ENCODE results near the gene EPHA6.
A peak's percentile ranks its signal among the peaks of the same experiment; 100 is the strongest.

The EPHA6 gene

GRCh38 chr3:97662762-97663161, 848.4 kb downstream of the EPHA6 start:
- DNase-seq, result no peak

- DNase-seq, result no peak
Observed at GRCh38 chr3:97665896-97666295, 851.5 kb downstream of the EPHA6 start.

GRCh38 chr3:97670952-97671351, 856.6 kb downstream of the EPHA6 start:
- no peak for DNase-seq

- no peak for DNase-seq
Observed at GRCh38 chr3:97673357-97673997, 859.1 kb downstream of the EPHA6 start.

- DNase-seq, result no peak
Observed at GRCh38 chr3:97674461-97674860, 860.1 kb downstream of the EPHA6 start.

GRCh38 chr3:97680210-97680609, 865.8 kb downstream of the EPHA6 start:
- DNase-seq, result no peak

GRCh38 chr3:97680696-97681095, 866.3 kb downstream of the EPHA6 start:
- DNase-seq, result no peak

GRCh38 chr3:97684490-97684889, 870.1 kb downstream of the EPHA6 start:
- DNase-seq, result no peak

- no peak for DNase-seq
Observed at GRCh38 chr3:97686258-97686657, 871.9 kb downstream of the EPHA6 start.

- no peak for DNase-seq
Observed at GRCh38 chr3:97687734-97688133, 873.3 kb downstream of the EPHA6 start.

GRCh38 chr3:97689111-97689510, 874.7 kb downstream of the EPHA6 start:
- no peak for DNase-seq

GRCh38 chr3:97689962-97690361, 875.6 kb downstream of the EPHA6 start:
- no peak for DNase-seq

- no peak for DNase-seq
Observed at GRCh38 chr3:97691354-97691753, 877.0 kb downstream of the EPHA6 start.

- DNase-seq, result no peak
Observed at GRCh38 chr3:97692389-97692788, 878.0 kb downstream of the EPHA6 start.

- no peak for DNase-seq
Observed at GRCh38 chr3:97692831-97693230, 878.4 kb downstream of the EPHA6 start.

- no peak for DNase-seq
Observed at GRCh38 chr3:97694876-97695275, 880.5 kb downstream of the EPHA6 start.

GRCh38 chr3:97698691-97699090, 884.3 kb downstream of the EPHA6 start:
- no peak for DNase-seq

- no peak for DNase-seq
Observed at GRCh38 chr3:97699889-97700288, 885.5 kb downstream of the EPHA6 start.

GRCh38 chr3:97705764-97706163, 891.4 kb downstream of the EPHA6 start:
- no peak for DNase-seq

- no peak for DNase-seq
Observed at GRCh38 chr3:97706226-97706625, 891.8 kb downstream of the EPHA6 start.

GRCh38 chr3:97711654-97712053, 897.3 kb downstream of the EPHA6 start:
- no peak for DNase-seq

GRCh38 chr3:97712919-97713318, 898.5 kb downstream of the EPHA6 start:
- no peak for DNase-seq

- no peak for DNase-seq
Observed at GRCh38 chr3:97713634-97714033, 899.2 kb downstream of the EPHA6 start.

GRCh38 chr3:97719156-97719821, 904.9 kb downstream of the EPHA6 start:
- peak; percentile 58 for DNase-seq

GRCh38 chr3:97720417-97720816, 906.0 kb downstream of the EPHA6 start:
- no peak for DNase-seq

Data from fibroblast of skin of right quadriceps (primary cell).